ENCODE results near the gene ADGRB2. TPM values are rescaled to one million over a fixed set of nuclear protein-coding genes. Genes with fewer than 3 reads are reported as not detected.
A peak's percentile ranks its signal among the peaks of the same experiment; 100 is the strongest.

ADGRB2 gene
- total and polyA plus RNA-seq, 5 experiments from 2014 or later, result 0.05 to 0.18 (median 0.10) TPM; not detected in 2

DNA sequence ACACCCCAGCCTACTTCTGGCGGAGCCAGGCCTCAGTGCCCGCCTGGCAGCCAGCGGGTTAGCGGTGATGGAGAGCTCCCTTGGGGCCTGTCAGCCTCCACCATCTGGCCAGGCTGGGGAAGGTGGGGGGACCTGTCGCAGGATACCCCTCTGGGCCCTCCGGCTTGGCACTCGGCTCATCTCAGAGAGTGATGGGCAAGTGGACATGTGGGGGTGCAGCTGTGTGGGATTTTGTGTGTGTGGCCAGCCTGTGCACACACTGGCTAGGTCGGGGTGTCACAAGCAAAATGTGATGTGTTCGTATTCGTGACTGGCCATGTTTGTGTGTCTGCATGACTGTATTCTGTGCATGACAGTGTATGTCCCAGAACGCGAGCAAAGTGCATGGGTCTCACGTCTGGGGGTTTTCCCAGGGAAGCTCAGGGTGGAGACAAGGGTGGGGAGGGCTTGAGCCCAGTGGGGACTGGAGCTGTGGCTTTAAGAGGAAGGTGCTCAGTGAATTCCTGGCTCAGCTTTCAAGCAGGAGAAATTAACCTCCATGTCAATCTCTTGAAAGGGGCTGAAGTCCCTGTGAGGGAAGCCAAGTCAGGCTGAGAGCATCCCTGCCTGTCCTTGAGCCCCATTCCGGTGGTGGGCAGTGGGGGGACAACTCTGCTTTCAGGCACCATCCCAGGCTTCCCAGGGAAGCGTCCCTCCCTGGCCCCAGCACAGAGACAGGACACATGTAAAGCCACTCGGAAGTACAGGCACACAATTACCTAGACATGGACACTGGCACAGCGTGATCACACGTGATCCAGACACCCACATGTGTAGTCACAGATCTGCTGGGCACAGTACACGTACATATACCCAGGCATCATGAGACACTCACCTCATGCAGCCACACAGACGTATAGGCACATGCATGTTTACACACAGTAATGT, 21.1 kb upstream of the ADGRB2 start:
- peaks cover 0 to 3% (median 0%) of the 10 kb centered on the region in 5 donors for H3K27me3 Mint-ChIP-seq
- H3K36me3 Mint-ChIP-seq, result no peaks in the 10 kb centered on the region
- DNase-seq, result no peak
- H3K27ac Mint-ChIP-seq, result peak overlapping the region in 2 of 10 donors; percentile 22 to 65
- H3K4me3 Mint-ChIP-seq, result peak overlapping the region in 2 of 10 donors; percentile 14 to 32
- H3K4me1 Mint-ChIP-seq, result peaks cover 10 to 31% (median 20%) of the 10 kb centered on the region in 4 donors
- POLR2A ChIA-PET, result interaction anchor here (0.6 to 0.9 kb wide), 2 partner anchors 37 to 228 kb away, joined by 3 read pairs; partner anchors contain the start of gene KHDRBS1
- no peak for ATAC-seq
- H3K9me3 Mint-ChIP-seq, result no peaks in the 10 kb centered on the region

DNA sequence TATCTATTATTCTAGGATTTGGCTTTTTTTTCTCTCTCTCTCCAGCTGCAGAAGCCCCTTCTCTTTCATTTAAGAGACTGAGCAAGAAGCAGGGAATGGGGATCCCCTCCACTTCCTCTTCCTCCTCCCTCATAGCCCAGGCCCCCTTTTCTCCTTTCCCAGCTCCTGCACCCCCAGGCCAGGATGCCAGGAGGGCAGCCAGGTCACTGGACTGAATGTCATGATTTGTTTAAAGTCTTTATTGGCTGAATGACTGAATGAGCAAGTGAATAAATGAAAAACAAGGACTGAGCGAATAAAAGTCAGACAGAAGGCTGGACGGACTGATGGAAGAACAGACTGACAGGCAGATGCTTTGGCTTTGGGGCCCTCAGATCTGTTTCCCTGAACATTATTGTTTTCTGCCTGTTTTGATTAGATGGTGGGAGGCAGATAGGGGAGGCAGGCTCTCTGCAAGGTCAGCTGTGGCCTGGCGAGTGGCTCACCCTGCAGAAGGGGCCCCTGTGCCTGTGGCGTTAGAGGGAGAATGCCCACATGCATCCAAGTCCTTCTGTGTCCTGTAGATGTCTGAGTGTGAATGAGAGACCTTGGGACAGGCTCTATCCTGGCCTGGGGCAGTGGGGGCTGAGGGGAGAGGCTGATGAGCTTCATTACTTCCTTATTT, 20.3 kb upstream of the ADGRB2 start:
- H3K27ac Mint-ChIP-seq, result peak overlapping the region in 3 of 10 donors; percentile 2 to 40 (median 24)
- no peak for ATAC-seq

DNA sequence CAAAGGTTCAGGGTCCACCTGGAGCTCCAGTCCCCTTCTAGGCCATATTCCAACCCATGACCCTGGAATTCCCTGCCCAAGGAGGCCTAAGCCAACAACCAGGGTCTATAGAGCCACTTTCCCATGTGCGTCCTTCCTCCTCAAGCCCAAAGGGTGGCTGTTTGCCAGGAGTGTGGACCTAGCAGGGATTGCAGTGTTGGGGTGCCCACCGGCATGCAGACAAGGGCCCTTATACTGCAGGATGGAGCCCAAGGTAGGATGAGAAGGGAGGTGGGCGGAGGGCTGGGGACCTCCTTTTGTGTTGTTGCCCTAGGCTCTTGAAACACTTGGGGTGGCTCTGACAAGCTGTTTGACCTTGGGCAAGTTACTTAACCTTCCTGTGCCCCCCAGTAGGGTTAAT, 19.7 kb upstream of the ADGRB2 start:
- DNase-seq (no peak), ATAC-seq (no peak)
- H3K9me3 Mint-ChIP-seq, result no peaks in the 10 kb centered on the region
- no peak overlapping the region for H3K27ac Mint-ChIP-seq
- no peak overlapping the region for H3K4me3 Mint-ChIP-seq
- H3K36me3 Mint-ChIP-seq, result no peaks in the 10 kb centered on the region
- POLR2A ChIA-PET, result interaction anchor here (1.0 kb wide), 1 partner anchor 23 kb away, joined by 3 read pairs; no protein-coding TSS in a partner anchor
- H3K27me3 Mint-ChIP-seq, result peaks cover 0 to 6% (median 0%) of the 10 kb centered on the region in 5 donors
- peaks cover 7 to 28% (median 10%) of the 10 kb centered on the region in 4 donors for H3K4me1 Mint-ChIP-seq

More for the DNA sequence above, 20.3 kb upstream of the ADGRB2 start:
- Mint-ChIP-seq H3K9me3 (no peaks in the 10 kb centered on the region), H3K36me3 (no peaks in the 10 kb centered on the region), H3K27me3 (peaks cover 0 to 3% (median 0%) of the 10 kb centered on the region in 5 donors), H3K4me1 (peaks cover 7 to 29% (median 14%) of the 10 kb centered on the region in 4 donors), H3K4me3 (no peak overlapping the region)
- POLR2A ChIA-PET, result interaction anchor here (0.6 to 0.9 kb wide), 2 partner anchors 38 to 229 kb away, joined by 3 read pairs; partner anchors contain the start of gene KHDRBS1
- no peak for DNase-seq

DNA sequence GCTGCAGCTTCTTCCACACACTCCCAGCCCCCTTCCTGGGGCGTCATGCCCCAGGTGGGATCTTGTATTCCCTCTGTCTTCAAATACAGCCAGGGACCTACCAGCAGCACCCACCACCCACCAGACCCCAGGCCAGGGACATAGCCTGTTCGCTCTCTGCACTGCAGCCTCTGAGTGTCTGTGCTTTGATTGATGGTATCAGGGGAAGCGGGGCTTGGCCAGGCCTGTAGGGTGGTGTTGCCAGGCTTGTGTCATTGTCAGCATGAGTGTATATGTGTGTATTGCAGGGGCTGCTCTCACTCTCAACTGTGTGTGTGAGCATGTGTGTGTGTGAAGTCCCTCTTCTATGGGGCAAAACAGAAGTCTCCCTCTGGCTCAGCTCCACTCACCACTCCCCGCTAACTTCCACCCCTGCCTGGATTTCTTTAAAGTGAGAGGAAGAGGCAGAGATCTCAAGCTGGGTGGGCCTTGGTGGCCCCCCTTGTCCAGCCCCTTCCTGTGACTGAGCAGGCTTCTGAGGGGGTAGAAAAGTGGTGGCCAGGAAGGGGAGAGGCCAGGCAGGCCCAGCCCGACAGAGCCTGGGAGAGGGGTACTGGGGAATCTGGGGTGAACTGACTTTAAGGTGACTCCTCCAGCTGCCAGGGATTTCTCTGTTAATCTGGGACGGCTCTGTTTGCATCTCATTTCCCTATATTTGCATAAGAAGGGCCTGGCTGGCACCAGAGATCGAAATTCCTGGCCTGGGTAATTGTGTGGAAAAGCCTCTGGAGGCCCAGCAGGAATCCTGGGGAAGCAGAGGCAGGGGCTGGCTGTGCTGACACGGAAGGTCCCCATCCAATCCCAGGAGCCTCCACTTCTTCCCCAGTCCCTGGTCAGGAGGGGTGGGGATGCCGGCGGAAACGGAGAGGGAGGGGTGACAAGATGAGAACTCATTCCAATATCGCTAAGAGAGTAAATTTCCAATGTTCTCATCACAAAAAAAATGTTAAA, 18.6 kb upstream of the ADGRB2 start:
- no peak overlapping the region for H3K4me3 Mint-ChIP-seq
- H3K9me3 Mint-ChIP-seq, result no peaks in the 10 kb centered on the region

DNA sequence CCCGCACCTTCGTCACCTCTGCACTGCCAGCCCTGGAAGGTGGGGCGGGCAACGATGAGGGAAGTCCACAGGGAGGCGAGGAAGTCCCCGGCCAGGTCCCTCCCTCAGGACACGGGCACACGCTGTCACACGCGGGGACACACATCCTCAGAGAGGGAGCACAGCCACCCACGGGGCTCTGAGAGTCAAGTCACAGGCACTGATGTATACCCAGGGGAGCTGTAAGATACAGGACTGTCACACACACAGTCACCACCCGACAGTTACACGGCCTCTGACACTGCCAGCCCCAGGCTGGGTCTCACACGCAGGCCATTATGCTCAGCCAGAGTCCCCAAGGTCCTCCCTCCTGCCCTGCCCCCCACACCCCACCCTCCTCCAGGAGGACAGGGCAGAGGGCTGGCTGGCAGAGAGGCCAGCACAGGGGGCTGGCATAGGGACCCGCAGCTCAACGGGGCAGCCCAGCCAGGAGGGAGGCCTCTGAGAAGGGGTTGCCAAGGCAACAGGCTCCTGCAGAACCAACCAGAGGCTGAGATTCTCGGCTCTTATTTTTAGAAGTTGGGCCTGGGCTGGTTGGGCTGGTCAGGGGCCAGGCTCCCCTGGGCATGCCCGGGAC, 17.7 kb upstream of the ADGRB2 start:
- POLR2A ChIA-PET, result no interaction called here
- H3K27ac Mint-ChIP-seq, result no peak overlapping the region

More for the DNA sequence above, 18.6 kb upstream of the ADGRB2 start:
- Mint-ChIP-seq H3K4me1 (peaks cover 2 to 23% (median 3%) of the 10 kb centered on the region in 4 donors), H3K27ac (no peak overlapping the region), H3K36me3 (no peaks in the 10 kb centered on the region), H3K27me3 (peaks cover 0 to 10% (median 2%) of the 10 kb centered on the region in 5 donors)
- ATAC-seq (no peak), DNase-seq (no peak)
- POLR2A ChIA-PET, result interaction anchor here (1.0 kb wide), 1 partner anchor 22 kb away, joined by 3 read pairs; no protein-coding TSS in a partner anchor

DNA sequence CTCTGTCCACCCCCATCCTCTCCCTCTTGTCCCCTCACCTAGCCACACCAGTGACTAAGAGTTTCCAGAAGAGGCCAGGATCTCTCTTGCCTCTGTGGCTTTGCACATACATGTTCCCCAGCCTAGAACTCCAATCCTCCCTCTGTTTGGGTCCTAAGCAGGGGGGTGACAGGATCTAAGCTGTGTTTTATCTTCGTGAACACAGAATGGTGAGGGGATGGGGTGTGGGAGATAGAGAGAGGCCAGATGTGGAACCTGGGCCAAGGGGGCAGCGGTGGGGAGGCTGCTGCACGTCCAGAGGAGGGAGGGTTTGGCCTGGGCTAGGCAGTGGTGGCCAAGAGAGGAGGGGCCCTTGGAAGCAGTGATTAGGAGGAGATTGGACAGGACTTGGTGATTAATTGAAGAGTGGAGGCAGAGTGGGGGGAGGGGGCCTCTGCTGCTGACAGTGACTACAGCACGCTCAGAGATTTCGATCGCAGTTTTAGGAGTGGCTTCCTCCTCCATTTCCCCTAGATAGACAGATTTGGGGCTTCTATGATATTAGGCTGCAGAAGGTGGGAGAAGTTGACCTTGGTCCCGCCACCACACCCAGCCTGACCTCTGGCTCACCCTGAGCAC, 17.1 kb upstream of the ADGRB2 start:
- Mint-ChIP-seq H3K27ac (peak overlapping the region in 1 of 10 donors; percentile 22), H3K27me3 (peaks cover 3 to 18% (median 16%) of the 10 kb centered on the region in 5 donors), H3K4me3 (no peak overlapping the region), H3K36me3 (no peaks in the 10 kb centered on the region), H3K4me1 (peaks cover 0 to 17% (median 0%) of the 10 kb centered on the region in 4 donors), H3K9me3 (no peaks in the 10 kb centered on the region)
- POLR2A ChIA-PET, result no interaction called here
- DNase-seq (no peak), ATAC-seq (no peak)

More for the DNA sequence above, 17.7 kb upstream of the ADGRB2 start:
- H3K9me3 Mint-ChIP-seq, result no peaks in the 10 kb centered on the region
- peaks cover 0 to 20% (median 0%) of the 10 kb centered on the region in 4 donors for H3K4me1 Mint-ChIP-seq
- no peaks in the 10 kb centered on the region for H3K36me3 Mint-ChIP-seq
- DNase-seq (no peak), ATAC-seq (no peak)
- H3K27me3 Mint-ChIP-seq, result peaks cover 1 to 14% (median 11%) of the 10 kb centered on the region in 5 donors
- no peak overlapping the region for H3K4me3 Mint-ChIP-seq

DNA sequence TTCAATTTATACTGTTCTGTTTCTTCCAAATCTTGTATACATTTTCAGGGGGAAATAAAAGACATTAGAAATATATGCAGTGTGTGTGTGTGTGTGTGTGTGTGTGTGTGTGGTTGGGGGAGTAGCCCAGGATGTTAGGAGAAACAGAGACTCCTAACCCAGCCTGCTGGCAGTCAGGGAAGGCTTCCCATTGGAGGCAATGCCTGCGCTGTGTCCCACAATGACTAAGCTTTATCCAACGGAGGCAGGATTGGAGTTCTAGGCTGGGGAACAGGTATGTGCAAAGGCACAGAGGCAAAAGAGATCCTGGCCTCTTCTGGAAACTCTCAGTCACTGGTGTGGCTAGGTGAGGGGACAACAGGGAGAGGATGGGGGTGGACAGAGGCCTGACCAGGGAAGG, 16.5 kb upstream of the ADGRB2 start:
- H3K4me1 Mint-ChIP-seq, result peaks cover 0 to 14% (median 0%) of the 10 kb centered on the region in 4 donors
- no peaks in the 10 kb centered on the region for H3K9me3 Mint-ChIP-seq
- H3K4me3 Mint-ChIP-seq, result no peak overlapping the region
- ATAC-seq (no peak), DNase-seq (no peak)
- no peaks in the 10 kb centered on the region for H3K36me3 Mint-ChIP-seq
- H3K27ac Mint-ChIP-seq, result peak overlapping the region in 1 of 10 donors; percentile 70
- H3K27me3 Mint-ChIP-seq, result peaks cover 4 to 22% (median 19%) of the 10 kb centered on the region in 5 donors
- POLR2A ChIA-PET, result no interaction called here

DNA sequence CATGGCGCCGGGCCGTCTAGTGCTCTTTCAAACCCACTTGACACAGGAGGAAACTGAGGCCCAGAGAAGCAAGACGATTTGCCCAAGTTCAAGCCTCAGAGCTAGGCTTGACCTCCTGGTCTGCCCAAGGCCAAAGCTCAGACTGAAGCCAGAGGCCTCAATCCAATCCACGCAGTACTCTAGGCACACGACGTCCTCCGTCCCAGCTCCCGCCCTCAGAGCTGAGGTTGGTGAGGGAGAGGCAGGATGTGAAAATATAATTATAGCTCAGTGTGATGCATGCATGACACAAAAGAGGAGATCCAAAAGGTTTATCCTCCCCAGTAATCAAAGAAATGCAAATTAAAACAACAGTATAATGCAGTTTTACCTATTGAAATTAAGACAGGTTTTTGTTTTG, 15.5 kb upstream of the ADGRB2 start:
- Mint-ChIP-seq H3K9me3 (no peaks in the 10 kb centered on the region), H3K36me3 (no peaks in the 10 kb centered on the region), H3K4me1 (peaks cover 0 to 7% (median 0%) of the 10 kb centered on the region in 4 donors), H3K27me3 (peaks cover 4 to 30% (median 23%) of the 10 kb centered on the region in 5 donors), H3K4me3 (no peak overlapping the region), H3K27ac (peak overlapping the region in 1 of 10 donors; percentile 49)
- no peak for ATAC-seq
- no peak for DNase-seq
- POLR2A ChIA-PET, result no interaction called here

DNA sequence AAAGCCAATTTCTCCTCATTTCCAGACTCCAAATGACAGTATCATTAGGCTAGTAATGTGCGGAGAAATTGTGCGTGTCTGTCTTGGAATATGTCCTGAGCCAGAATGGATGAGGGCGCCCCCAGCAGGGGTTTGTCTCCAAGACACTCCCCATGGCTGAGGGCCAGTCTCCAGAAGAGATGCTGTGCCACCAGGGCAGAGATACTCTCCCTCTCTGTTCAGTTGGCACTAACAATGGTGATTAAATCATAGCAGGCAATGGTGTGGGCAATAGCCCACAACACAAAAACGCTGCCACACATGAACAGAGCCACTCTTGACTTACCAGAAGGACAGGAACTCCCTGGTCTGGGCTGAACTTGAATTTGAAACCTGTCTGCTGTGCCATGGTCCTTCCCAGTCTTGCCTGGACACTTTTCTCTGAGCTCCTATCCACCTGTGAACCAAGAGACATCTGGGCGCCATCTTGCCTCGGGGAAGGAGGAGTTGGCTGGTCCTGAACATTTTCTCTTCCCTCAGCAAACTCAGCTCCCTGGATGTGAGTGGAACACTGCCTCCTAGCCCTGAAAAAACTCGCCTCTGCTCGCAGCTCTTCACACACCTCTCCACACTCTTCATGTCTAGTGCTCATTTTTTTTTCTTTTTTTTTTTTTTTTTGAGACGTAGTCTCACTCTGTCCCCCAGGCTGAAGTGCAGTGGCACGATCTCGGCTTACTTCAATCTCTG, 14.8 kb upstream of the ADGRB2 start:
- Mint-ChIP-seq H3K9me3 (no peaks in the 10 kb centered on the region), H3K27ac (peak overlapping the region in 1 of 10 donors; percentile 12), H3K27me3 (peaks cover 12 to 38% (median 30%) of the 10 kb centered on the region in 5 donors), H3K4me1 (peaks cover 0 to 4% (median under 1%) of the 10 kb centered on the region in 4 donors), H3K4me3 (no peak overlapping the region), H3K36me3 (no peaks in the 10 kb centered on the region)
- DNase-seq, result no peak
- POLR2A ChIA-PET, result no interaction called here
- ATAC-seq, result no peak

DNA sequence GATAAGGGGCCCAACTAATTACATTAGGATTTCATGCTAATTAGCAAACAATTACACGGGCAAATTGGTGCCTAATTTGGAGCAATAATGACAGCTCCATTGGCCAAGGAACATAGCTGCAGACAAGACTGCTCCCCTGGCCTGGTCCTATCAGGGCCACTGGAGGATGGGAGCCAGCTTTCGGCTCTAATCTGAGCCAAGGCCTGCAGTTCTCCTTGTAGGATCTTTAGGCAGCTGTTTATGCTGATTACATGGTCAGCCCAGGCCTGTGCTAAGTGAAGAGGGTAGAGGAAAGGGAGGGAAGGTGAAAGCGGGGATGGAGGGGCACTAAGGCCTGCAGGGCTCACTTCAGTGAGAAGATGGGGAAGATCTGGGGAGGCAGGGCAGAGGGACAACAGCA, 12.4 kb upstream of the ADGRB2 start:
- Mint-ChIP-seq H3K9me3 (no peaks in the 10 kb centered on the region), H3K4me1 (peaks cover 16 to 19% (median 17%) of the 10 kb centered on the region in 4 donors), H3K27ac (peak overlapping the region in 1 of 10 donors; percentile 10), H3K27me3 (peaks cover 16 to 43% (median 35%) of the 10 kb centered on the region in 5 donors), H3K36me3 (no peaks in the 10 kb centered on the region), H3K4me3 (peak overlapping the region in 1 of 10 donors; percentile 11)
- ATAC-seq (no peak), DNase-seq (no peak)
- POLR2A ChIA-PET, result interaction anchor here (0.9 kb wide), 1 partner anchor 14 kb away, joined by 3 read pairs; no protein-coding TSS in a partner anchor

All from naive thymus-derived CD8-positive, alpha-beta T cell (primary cell).